Activated naive CD8-positive, alpha-beta T cell treated with anti-CD3 and anti-CD28 coated beads, Interleukin-2, amount 10 ng/mL, durations not matched to agents 7 days and 5 days (primary cell): Measurements from ENCODE around the gene OTX2. TPM values are rescaled to one million over a fixed set of nuclear protein-coding genes. Genes with fewer than 3 reads are reported as not detected.

Experiments
- ATAC-seq: fragments of 150-1000 bp; cut with Tn5 transposase; one replicate; pipeline ENCODE4 v1.10.0; 2021; ENCODE audit warnings: low read depth, moderate library complexity
- POLR2A ChIA-PET: fragments of 350-600 bp; sonication (Branson Sonifier 250); formaldehyde crosslinking; loops from one replicate; lab custom pipeline; 2021; ENCODE audit warnings: antibody characterized with exemption; lab: Charles Lee
- DNase-seq: peaks from one replicate; pipeline ENCODE4 v3.0.0; 2021
- H3K27ac Mint-ChIP-seq: one replicate; pipeline ENCODE4 v1.8.0; 2022; ENCODE audit warnings: mild to moderate bottlenecking, mixed read lengths
- H3K27me3 Mint-ChIP-seq: one replicate; pipeline ENCODE4 v1.8.0; 2022; ENCODE audit warnings: mild to moderate bottlenecking, moderate library complexity, mixed read lengths
- H3K36me3 Mint-ChIP-seq: one replicate; pipeline ENCODE4 v1.8.0; 2021; ENCODE audit warnings: mild to moderate bottlenecking, mixed read lengths
- H3K4me1 Mint-ChIP-seq: one replicate; pipeline ENCODE4 v1.8.0; 2021; ENCODE audit warnings: mixed read lengths
- H3K4me3 Mint-ChIP-seq: one replicate; pipeline ENCODE4 v1.8.0; 2022; ENCODE audit warnings: mild to moderate bottlenecking, moderate library complexity, mixed read lengths
- H3K9me3 Mint-ChIP-seq: one replicate; pipeline ENCODE4 v1.8.0; 2021; ENCODE audit warnings: mixed read lengths
- total RNA-seq, 2 experiments: library from RNA; stranded (reverse); gene quantifications; one replicate each; pipeline ENCODE4 v1.2.3, GENCODE V29; 2021

Gene OTX2
- not detected for total RNA-seq

- H3K27me3 Mint-ChIP-seq, result peaks cover 82% of the 10 kb centered on the region
- H3K4me3 Mint-ChIP-seq, result peak within 1 kb of the TSS; percentile 63
- H3K36me3 Mint-ChIP-seq, result peaks cover 10% of the 10 kb centered on the region
- DNase-seq, result no peak
- ATAC-seq, result no peak
- peak within 1 kb of the TSS; percentile 83 for H3K27ac Mint-ChIP-seq
- peaks cover 10% of the 10 kb centered on the region for H3K9me3 Mint-ChIP-seq
- POLR2A ChIA-PET, result no interaction called here
- H3K4me1 Mint-ChIP-seq, result peaks cover 12% of the 10 kb centered on the region
Observed at GRCh38 chr14:56810147-56810719, at the start of gene OTX2. Gene OTX2, minus strand, starts transcription at chr14:56810479. Its CDS starts 5,023 bp downstream, at chr14:56805456.

DNA sequence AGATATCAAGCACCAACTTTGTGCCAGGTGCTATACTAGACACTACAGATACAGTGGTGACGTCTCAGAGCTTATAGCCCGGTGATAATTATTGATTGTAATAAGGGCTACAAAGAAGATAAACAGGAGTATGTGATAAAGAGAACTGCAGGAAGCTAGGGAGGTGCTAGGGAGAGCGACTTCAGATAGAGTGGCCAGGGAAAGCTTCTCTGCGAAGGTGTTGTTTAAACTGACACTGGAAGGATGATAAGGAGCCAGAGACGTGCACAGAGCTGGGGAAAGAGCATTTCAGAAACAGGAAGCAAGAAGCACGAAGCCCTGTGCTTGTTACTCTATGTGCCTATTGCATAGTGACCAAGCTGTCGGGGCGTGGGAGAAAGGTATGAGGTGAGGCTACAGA is 48.1 kb upstream of the OTX2 start:
- Mint-ChIP-seq H3K36me3 (no peaks in the 10 kb centered on the region), H3K27me3 (peaks cover 36% of the 10 kb centered on the region), H3K9me3 (no peaks in the 10 kb centered on the region), H3K4me1 (no peaks in the 10 kb centered on the region), H3K4me3 (no peak overlapping the region), H3K27ac (no peak overlapping the region)
- no peak for ATAC-seq
- DNase-seq, result no peak
- POLR2A ChIA-PET, result no interaction called here

DNA sequence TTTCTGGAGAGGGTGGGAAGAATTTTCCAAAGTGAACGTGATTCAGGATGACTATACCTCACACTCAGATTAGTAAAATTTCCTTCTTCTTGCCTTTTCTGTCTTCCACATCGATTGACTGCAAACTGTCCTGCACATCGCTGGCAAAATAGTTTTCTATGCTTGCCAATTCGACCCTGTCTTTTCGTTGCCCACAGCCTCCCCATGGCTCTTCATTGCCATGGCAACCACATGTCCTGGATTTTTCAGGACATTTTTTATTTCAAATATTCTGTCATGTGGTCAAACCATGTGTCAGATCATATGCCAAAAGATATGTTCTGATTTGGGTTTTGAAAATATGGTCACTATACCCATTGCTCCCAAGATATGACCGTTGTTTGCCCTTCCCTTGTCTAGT is 46.9 kb upstream of the OTX2 start:
- peaks cover 36% of the 10 kb centered on the region for H3K27me3 Mint-ChIP-seq
- H3K36me3 Mint-ChIP-seq, result no peaks in the 10 kb centered on the region
- no peaks in the 10 kb centered on the region for H3K9me3 Mint-ChIP-seq
- H3K27ac Mint-ChIP-seq, result no peak overlapping the region
- H3K4me1 Mint-ChIP-seq, result no peaks in the 10 kb centered on the region
- POLR2A ChIA-PET, result no interaction called here
- DNase-seq (no peak), ATAC-seq (no peak)
- H3K4me3 Mint-ChIP-seq, result no peak overlapping the region

DNA sequence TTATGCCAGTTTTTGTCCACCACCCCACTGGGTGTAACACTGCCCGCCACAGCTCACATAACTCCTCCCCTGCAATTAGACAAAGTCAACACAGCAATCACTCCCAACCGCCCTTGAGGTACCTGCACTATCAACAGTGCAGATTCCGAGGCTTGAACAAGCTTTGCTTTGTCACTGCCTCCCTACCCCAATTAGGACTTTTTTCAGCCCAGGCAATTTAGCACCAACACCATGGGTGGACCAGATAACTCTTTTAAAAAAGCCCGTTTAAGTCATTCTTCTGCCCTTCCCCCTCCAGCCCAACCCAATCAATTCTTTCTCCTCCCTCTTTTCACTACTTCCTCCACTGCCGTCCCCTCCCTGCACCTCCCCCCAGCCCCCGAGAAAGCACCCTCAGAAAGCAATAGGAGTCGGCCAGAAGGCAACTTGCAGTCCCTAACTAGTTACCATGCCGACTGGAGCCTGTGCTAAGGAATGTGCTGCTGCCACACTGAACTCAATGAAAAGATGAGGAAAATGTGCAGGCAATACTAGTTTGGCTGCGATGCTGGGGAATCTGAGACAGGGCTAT is 45.7 kb upstream of the OTX2 start:
- H3K27ac Mint-ChIP-seq, result no peak overlapping the region
- no peak for ATAC-seq
- no peak overlapping the region for H3K4me3 Mint-ChIP-seq
- no peaks in the 10 kb centered on the region for H3K9me3 Mint-ChIP-seq
- H3K4me1 Mint-ChIP-seq, result no peaks in the 10 kb centered on the region
- no peaks in the 10 kb centered on the region for H3K36me3 Mint-ChIP-seq
- no peak for DNase-seq
- H3K27me3 Mint-ChIP-seq, result peaks cover 36% of the 10 kb centered on the region
- POLR2A ChIA-PET, result no interaction called here

DNA sequence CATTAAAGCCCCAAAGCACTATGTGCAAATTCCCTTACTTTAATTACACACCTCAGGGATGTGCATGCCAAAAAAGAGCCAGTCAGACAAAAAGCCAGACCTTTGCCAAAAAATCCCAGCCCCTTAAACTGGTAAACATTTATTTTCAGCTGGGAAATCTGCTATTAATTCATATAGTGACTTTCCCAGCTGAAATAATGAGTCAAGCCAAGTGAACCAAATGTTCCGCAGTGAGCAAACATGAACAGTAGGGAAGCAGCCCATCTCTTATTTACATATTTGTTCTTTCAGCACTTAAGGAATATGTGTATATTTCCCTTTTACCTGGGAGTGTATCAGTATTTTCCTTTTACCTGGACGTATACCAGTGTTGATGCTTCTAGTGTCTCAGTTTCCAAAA is 44.0 kb upstream of the OTX2 start:
- Mint-ChIP-seq H3K4me1 (no peaks in the 10 kb centered on the region), H3K9me3 (no peaks in the 10 kb centered on the region), H3K27me3 (peaks cover 31% of the 10 kb centered on the region), H3K27ac (no peak overlapping the region), H3K36me3 (no peaks in the 10 kb centered on the region), H3K4me3 (no peak overlapping the region)
- DNase-seq (no peak), ATAC-seq (no peak)
- POLR2A ChIA-PET, result no interaction called here

DNA sequence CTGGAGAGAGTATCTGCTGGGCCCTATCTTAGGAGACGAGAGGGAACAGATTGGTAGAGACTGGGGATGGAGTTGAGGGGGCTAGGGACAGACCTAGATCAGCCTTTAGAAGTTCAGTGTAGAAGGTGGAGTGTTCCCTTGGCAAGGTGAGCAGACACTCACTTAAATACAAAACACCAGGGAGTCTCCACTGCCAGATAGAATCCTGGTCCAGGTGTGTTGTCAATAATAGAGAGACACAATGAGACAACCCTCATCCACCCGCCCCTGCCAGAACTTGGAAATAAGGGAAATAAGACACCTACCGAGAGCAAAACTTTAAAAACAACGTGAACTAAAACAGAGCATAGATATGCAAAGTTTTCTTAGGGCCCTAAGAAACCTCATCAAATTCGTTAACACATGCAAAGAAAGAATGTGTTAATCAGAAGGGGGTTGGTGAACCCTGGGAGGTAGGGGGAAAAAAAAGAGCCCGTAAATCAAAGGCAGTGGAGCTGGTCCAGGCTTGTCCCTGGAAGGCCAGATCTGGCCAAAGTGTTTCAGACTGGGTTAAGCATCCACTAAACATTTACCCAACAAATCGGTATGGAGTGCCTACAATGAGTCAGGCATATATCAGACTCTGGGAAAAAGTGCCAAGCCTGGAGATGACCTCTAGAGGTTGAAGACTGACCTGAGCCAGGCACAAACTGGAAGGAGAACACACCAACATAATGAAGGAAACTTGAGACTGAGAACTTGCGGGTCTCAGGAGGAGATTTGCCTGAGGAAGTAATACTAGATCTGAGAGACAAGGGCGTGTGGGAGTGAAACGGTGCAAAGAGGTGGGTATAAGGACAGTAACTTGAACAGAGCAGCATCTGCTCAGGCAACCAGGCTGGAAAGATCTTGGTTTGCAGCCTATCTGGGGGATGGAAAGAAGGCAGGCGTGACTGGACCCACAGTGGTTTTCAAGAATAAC is 37.0 kb upstream of the OTX2 start:
- POLR2A ChIA-PET, result no interaction called here
- Mint-ChIP-seq H3K27ac (no peak overlapping the region), H3K9me3 (no peaks in the 10 kb centered on the region), H3K4me3 (no peak overlapping the region), H3K4me1 (no peaks in the 10 kb centered on the region), H3K36me3 (no peaks in the 10 kb centered on the region), H3K27me3 (peaks cover 28% of the 10 kb centered on the region)
- DNase-seq, result no peak
- no peak for ATAC-seq

- no peaks in the 10 kb centered on the region for H3K9me3 Mint-ChIP-seq
- no peak overlapping the region for H3K27ac Mint-ChIP-seq
- POLR2A ChIA-PET, result no interaction called here
- no peaks in the 10 kb centered on the region for H3K36me3 Mint-ChIP-seq
- H3K4me1 Mint-ChIP-seq, result no peaks in the 10 kb centered on the region
- H3K27me3 Mint-ChIP-seq, result peaks cover 32% of the 10 kb centered on the region
- ATAC-seq (no peak), DNase-seq (no peak)
- H3K4me3 Mint-ChIP-seq, result no peak overlapping the region
Observed at GRCh38 chr14:56844406-56845002, 34.2 kb upstream of the OTX2 start.

DNA sequence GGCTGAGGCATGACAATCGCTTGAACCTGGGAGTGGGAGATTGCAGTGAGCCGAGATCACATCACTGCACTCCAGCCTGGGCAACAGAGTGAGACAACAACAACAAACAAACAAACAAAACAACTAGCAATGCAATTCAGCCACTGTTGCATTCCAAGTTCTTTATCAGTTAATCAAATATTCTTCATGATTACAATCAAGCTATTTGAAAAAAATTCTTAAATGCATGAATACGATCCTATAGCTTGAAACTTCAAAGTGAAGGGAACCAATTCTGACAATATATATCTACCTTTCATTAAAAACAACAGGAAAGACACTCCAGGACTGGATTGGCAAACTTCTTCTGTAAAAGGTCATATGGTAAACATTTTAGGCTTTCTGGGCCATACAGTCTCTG is 31.3 kb upstream of the OTX2 start:
- H3K4me3 Mint-ChIP-seq, result no peak overlapping the region
- no peak for ATAC-seq
- H3K9me3 Mint-ChIP-seq, result no peaks in the 10 kb centered on the region
- no peak overlapping the region for H3K27ac Mint-ChIP-seq
- no peak for DNase-seq
- H3K36me3 Mint-ChIP-seq, result no peaks in the 10 kb centered on the region
- H3K27me3 Mint-ChIP-seq, result peaks cover 18% of the 10 kb centered on the region
- H3K4me1 Mint-ChIP-seq, result no peaks in the 10 kb centered on the region
- POLR2A ChIA-PET, result no interaction called here

DNA sequence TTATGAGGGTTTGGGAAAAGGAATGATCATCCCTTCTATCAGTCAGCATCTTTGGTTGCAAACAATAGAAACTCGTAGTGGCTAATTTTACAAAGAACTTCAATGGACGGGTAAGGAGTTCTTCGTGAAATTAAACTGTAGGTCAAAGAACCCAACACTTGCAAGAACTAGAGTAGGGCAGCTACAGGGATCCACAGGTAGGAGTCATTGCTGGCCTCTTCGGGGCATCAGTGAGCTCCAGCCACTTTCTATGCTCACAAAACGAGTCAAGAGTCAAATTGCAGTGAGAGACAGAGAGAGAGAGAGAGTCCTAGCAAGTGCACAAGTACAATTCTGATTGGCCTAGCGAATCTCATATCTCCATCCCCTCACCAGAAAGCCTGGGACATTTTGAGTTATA is 29.9 kb upstream of the OTX2 start:
- H3K27me3 Mint-ChIP-seq, result peaks cover 11% of the 10 kb centered on the region
- no peaks in the 10 kb centered on the region for H3K4me1 Mint-ChIP-seq
- DNase-seq (no peak), ATAC-seq (no peak)
- H3K36me3 Mint-ChIP-seq, result no peaks in the 10 kb centered on the region
- H3K27ac Mint-ChIP-seq, result no peak overlapping the region
- POLR2A ChIA-PET, result no interaction called here
- H3K9me3 Mint-ChIP-seq, result no peaks in the 10 kb centered on the region
- H3K4me3 Mint-ChIP-seq, result no peak overlapping the region

DNA sequence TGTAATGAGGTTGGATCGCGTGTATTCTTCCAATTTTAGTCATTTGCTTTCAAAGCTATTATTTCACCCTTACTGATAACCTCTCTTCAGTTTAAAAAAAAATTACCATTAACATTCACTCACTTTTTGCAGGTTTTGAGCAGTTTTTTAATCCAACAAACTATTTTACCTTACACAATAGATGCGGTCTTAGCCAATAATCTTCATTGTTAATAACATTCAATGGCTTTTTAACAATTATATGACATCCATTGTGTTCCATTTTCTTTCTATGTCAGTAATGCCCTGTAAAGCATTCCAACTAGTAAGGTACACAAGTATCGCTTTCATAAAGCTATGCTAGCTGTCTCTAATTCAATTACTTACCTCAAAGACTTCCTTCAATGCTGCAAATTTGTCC is 18.9 kb upstream of the OTX2 start:
- no peak for ATAC-seq
- no peak for DNase-seq
- Mint-ChIP-seq H3K9me3 (no peaks in the 10 kb centered on the region), H3K4me3 (no peak overlapping the region), H3K27ac (no peak overlapping the region), H3K27me3 (peaks cover 6% of the 10 kb centered on the region), H3K4me1 (no peaks in the 10 kb centered on the region), H3K36me3 (no peaks in the 10 kb centered on the region)
- POLR2A ChIA-PET, result no interaction called here

DNA sequence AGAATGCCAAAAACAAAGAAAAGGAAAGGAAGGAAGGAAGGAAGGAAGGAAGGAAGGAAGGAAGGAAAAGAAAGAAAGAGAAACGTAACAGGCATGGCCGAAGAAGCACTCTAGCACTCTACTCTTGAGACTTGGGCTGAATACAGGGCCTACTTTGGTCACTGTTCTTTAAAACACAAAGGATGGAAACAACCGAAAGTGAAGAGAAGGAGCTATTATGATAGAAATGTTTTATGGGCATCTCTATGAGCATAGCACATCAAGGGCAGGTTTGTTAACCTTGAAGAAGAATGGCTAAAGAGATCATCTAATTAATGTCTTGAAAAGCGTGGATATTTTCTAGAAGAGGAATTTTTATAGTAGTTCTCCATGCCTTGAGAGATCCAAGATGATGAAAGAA is 15.9 kb upstream of the OTX2 start:
- DNase-seq (no peak), ATAC-seq (no peak)
- POLR2A ChIA-PET, result no interaction called here
- H3K4me1 Mint-ChIP-seq, result no peaks in the 10 kb centered on the region
- no peaks in the 10 kb centered on the region for H3K36me3 Mint-ChIP-seq
- H3K9me3 Mint-ChIP-seq, result no peaks in the 10 kb centered on the region
- no peak overlapping the region for H3K27ac Mint-ChIP-seq
- no peak overlapping the region for H3K4me3 Mint-ChIP-seq
- H3K27me3 Mint-ChIP-seq, result peaks cover 12% of the 10 kb centered on the region

- no peak for DNase-seq
- POLR2A ChIA-PET, result no interaction called here
- Mint-ChIP-seq H3K4me3 (no peak overlapping the region), H3K27ac (no peak overlapping the region), H3K4me1 (no peaks in the 10 kb centered on the region), H3K9me3 (no peaks in the 10 kb centered on the region), H3K27me3 (peaks cover 39% of the 10 kb centered on the region), H3K36me3 (no peaks in the 10 kb centered on the region)
- ATAC-seq, result no peak
Observed at GRCh38 chr14:56821805-56822610, 11.7 kb upstream of the OTX2 start.

GRCh38 chr14:56821177-56821576 is 10.9 kb upstream of the OTX2 start:
- H3K27me3 Mint-ChIP-seq, result peaks cover 45% of the 10 kb centered on the region
- ATAC-seq (no peak), DNase-seq (no peak)
- H3K4me1 Mint-ChIP-seq, result no peaks in the 10 kb centered on the region
- H3K36me3 Mint-ChIP-seq, result no peaks in the 10 kb centered on the region
- H3K9me3 Mint-ChIP-seq, result no peaks in the 10 kb centered on the region
- H3K27ac Mint-ChIP-seq, result no peak overlapping the region
- no peak overlapping the region for H3K4me3 Mint-ChIP-seq
- POLR2A ChIA-PET, result no interaction called here
